Left renal pelvis (tissue), 4 donors: ENCODE measurements around the gene TCF3. TPM values are rescaled to one million over a fixed set of nuclear protein-coding genes. Genes with fewer than 3 reads are reported as not detected.

ENCODE experiments used
- DNase-seq, 4 donors: peaks; one replicate each; pipeline ENCODE4 v3.0.0-alpha.2; 2013; ENCODE audit warnings: low read depth in 4 of 4, low spot score in 3 of 4
- polyA plus RNA-seq, 4 donors: library from polyadenylated mRNA; unstranded; fragments of 120-200 nt; gene quantifications; one replicate each; pipeline ENCODE4 v1.2.1, GENCODE V29; 2013; ENCODE audit not compliant: insufficient read length in 4 of 4

TCF3 gene
- polyA plus RNA-seq, 4 donors, result 104 to 127 (median 108) TPM

DNA sequence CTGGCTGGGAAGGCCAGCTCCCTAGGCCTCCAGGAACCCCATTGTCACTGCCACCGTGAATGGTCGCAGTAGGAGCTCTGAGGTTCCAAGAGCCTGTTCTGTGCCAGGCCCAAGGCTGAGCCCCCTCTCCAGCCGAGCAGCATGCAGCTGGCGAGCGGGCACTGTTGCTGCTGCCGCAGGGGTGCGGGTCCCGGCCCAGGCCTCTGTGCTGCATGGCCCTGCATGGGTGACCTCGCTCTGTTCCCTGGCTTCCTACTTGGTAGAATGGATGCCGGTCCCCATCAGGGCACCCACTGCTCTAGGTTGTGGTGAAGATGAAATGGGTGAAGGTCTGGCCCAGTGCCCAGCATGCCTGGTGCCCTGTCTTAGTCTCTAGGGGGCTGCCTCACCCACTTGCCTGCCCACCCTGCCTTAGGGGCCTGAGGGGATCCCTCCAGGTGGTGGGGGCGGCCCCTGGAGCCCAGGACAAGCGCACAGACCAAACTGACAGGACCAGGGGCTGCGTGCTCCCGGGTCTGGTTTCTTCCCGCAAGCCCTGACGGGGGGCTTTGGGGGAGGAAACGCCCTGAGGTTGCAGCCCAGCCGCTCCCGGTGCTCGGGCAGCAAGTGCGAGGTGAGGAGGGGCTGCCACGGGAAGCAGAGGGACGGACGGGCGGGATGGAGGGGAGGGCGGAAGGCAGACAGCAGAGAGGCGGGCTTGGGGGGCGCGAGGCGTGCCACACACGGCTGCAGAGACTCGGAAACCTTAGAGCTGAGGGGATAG, 38.4 kb downstream of the TCF3 start:
- DNase-seq, result no peak

DNA sequence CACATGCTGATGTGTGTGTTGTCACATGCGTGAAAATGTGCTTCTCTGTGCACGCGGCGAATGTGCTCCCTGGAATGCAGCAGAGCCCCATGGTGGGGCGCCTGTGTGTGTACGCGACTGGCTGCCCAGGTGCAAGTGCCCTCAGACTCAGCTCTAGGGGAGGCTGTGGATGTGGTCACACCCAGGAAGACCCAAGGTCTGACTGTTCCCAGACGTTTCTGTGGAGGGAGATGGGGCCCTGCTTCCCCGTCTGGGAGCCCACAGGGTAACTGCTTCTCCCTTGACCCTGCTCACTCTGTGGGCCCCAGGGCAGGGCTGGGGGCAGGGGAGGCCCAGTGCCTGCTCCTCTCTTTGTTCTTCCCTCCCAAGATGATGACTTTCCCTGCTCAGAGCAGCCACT, 39.3 kb downstream of the TCF3 start:
- DNase-seq, result no peak

DNA sequence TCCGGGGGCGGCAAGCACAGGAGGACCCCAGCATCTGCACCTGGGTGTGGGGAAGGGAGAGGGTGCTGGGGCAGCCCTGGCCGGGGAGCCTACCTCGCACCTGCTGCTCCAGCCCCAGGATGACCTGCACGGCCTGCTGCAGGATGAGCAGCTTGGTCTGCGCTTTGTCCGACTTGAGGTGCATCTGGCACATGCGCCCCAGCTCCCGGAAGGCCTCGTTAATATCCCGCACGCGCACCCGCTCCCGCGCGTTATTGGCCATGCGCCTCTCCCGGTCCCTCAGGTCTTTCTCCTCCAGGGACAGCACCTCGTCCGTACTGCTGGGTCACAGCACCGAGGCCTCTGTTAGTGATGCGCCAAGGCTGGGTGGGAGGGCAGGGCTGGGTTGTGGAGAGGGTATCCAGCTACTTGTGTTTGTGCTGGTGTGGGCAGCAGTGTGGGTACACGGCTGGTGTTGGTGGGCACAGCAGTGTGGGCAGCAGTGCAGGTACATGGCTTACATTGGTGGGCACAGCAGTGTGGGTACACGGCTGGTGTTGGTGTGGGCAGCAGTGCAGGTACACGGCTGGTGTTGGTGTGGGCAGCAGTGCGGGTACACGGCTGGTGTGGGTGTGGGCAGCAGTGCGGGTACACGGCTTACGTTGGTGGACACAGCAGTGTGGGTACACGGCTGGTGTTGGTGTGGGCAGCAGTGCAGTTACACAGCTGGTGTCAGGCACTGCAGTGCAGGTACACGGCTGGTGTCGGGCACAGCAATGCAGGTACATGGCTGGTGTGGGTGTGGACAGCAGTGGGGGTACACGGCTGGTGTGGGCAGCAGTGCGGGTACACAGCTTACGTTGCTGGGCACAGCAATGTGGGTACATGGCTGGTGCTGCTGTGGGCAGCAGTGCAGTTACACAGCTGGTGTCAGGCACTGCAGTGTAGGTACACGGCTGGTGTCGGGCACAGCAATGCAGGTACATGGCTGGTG, 40.0 kb downstream of the TCF3 start:
- DNase-seq, result no peak

DNA sequence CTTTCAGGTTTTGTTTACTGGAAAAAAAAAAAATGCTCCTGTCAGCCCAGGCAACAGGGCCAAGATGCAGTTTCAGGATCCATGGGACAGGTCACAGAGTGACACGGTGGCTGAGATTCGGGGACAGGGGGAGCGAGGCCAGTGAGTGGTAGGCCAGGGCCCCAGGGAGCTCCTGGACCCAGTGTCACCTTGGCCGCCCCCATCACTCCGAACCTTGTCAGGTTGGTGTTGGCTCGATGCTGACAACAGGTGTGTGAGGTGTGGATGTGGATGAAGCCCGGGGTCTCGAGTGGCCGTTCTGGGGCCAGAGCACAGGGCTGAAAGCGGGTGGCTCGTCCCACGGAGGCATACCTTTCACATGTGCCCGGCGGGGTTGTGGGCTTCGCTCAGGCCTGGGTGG, 41.1 kb downstream of the TCF3 start:
- no peak for DNase-seq

DNA sequence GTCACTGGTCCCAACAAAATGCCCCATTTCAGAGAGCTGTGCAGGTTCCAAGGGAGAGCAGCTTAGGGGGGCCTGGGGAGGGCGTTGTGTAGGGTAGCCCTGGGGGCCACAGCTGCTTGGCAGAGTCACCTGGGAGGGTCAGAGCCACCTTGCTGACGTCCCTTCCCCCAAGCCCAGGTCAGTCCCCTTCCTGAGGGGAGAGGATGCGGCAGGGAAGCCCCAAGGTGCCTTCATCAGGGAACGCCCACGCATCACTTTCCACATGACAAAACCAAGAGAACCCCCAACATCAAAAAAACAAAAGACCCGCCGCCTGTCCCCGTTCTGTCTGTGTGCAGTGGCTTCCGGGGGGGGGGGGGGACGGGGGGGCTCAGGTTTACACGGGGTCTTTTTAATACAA, 41.8 kb downstream of the TCF3 start:
- no peak for DNase-seq

DNA sequence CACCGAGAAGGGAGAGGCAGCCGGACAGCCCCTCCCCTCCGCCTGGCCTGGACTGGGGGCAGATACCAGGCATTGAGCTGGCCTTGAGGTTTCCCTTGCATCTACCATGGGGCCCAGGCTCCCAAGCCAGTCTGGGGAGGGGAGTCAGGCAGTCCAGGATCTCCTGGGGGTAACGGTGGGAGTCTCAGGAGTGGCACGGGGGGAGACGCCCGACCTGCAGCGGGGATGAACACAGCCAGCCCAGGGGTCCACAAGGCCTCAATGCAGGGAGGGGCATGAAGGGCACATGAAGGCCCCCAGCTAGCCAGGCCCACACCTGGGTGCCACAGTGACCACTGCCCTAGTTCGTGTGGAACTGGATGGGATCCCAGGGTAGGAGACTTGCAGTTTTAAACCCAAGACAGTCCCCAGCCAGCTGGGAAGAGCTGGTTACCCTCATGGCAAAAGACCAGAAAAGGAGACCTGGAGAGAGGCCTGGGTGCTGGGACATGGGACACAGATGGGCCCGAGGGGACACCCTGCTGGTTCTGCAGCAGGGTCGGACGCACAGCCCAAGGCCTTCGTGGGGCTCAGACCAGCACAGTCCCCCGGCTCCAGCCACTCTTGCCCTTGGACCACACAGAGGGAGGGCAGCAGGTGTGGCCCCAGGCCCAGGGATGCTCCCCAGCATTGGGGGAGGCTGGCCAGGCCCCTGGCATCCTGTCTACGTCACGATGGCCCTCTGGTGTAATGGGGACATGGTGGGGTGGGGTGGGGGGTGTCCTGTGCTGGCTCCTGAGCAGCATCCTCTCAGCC, 42.5 kb downstream of the TCF3 start:
- DNase-seq, result no peak

DNA sequence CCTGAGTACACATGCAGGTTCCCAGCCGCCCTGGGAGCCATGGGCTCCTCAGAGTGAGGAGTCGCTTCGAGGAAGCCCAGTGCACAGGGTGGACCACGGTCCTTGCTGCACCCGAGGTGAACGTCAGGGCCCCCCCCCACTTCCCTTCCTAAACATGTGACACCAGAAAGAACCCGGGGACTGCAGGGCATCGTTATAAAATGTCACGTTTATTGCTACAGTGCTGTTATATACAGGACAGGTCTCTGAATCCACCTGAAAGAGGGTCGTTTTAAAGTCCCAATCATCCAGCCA, 43.4 kb downstream of the TCF3 start:
- DNase-seq, result no peak

DNA sequence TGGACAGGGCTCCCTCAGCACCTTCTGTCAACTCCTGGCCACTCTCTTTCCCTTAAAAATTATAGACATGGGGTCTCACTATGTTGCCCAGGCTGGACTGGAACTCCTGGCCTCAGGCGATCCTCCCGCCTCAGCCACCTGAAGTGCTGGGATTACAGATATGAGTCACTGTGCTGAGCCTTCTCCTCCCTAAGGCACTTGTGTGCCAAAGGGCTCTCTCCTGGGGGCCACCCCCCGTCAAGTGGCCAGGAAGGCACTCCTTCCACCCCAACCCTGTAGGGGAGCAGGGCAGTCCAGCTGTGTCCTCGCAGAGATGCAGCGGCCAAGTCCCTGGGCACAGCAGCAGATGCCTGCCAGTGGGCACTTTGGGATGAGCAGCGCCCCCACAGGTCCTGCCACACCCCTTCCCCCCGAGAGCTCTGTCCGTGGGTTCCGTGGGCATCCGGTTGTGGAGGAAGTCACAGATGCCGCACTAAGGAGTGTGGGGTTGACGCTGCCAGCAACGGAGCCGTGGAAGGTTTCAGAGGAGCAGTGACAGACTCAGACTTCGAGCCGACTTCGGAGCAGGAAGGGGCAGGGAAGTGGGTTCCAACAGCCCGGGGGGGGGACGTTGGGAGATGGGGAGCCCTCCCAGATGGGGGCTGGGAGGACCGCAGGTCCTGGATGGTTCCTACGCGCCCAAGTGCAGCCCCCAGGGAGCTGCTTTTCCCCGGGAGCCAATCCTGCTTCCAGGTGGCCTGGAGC, 43.9 kb downstream of the TCF3 start:
- DNase-seq, result no peak

DNA sequence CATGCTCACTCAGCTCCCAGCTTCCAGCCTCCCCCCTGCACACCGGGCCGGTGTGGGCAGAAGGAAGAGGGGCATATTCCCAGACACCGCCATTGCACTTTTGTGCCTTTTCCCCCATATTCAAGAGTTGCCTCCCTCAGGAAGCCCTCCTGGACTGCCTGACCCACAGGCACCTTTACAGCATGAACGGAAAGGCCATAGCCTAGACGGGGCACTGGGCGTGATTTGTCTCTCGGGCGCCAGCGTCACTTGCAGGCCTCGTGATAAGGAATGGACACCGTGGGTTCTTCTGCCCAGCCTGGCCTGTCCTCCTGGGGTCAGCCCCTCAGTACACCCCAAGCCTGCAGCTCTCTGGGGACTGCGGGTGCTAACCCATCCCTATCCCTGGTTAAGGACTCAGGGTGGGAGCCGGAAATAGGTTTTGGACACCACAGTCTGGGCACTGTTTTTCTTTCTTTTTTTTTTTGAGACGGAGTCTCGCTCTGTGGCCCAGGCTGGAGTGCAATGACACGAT, 46.2 kb downstream of the TCF3 start:
- no peak for DNase-seq

DNA sequence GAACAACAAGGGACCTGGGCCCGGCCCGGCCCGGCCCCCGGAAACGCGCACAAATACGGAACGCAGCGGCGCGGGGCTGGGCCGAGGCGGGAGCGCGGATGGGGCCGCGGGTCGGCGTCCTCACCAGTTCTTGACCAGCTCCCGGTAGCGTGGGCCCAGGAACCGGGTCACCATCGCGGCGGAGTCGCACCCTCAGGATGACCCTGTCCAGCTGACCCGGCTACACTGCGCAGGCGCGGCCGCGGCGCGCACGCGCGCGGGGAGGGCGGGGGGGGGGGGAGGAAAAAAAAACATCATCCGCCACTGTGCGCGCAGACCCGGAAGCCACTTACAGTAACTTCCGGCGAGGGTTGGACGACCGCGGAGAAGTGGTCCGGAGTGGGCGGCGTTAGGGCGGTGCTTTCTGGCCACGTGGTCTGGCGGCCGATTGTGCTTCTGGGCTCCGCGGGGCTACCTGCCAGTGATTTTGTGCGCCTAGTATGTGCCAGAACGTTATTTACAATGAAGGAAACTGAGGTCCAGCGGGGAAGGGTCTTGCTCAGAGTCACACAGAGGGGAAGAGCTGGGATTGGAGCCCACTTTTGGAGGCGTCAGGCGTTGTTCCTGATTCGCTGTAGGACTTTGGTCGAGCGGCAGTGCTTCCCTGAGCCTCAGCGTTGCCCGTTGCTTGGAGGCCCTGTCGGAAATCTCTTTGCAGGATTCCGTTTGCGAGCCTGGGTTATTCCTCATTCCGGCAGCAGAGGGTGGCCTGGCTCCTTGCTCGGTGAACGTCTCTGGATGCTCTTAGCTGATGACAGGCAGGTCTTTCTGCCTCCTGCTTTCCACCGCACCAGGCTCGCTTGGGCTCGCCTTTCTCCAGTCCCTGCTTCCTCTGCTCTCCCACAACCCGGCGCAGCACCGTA, 46.9 kb downstream of the TCF3 start, which contains the start of gene UQCR11:
Gene UQCR11 (minus strand): TSS at position 227 of the 902 bp plus-strand sequence. CDS start 53 bp downstream, at position 174.
- DNase-seq, result peak; percentile 83 to 89 (median 87)

DNA sequence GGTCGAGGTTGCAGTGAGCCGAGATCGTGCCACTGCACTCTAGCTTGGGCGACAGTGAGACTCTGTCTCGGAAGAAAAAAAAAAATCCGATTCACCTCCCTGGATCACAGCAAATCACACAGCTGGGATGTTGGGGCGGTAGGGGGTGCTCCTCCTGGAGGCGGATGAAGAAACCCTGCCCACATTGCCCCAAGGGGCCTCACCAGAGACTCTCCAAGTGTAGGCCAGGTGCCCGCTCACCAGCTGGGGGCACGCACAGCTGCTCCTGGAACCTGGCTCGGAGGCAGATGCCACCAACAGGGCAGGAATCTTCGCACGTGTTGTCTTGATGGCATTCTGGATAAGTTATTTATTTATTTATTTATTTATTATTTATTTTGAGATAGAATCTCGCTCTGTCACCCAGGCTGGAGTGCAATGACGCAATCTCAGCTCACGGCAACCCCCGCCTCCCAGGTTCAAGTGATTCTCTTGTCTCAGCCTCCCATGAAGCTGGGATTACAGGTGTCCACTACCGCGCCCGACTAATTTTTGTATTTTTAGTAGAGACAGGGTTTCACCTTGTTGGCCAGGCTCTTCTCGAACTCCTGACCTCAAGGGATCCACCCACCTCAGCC, 50.2 kb downstream of the TCF3 start:
- no peak for DNase-seq

DNA sequence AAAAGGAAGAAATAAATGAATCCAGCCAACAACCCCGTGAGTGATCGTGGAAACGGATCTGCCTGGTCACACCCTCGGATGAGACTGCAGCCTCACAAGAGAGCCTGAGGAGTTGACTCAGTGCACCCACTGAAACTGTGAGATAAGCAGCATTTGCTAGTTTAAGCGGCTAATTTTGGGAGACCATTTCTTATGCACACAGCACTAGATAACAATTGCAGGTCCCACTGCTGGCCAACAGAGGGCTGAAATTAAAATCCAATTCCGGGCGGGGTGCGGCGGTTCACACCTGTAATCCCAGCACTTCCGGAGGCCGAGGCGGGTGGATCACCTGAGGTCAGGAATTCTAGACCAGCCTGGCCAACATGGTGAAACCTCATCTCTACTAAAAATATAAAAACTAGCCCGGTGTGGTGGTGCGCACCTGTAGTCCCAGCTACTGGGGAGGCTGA, 50.8 kb downstream of the TCF3 start:
- no peak for DNase-seq

DNA sequence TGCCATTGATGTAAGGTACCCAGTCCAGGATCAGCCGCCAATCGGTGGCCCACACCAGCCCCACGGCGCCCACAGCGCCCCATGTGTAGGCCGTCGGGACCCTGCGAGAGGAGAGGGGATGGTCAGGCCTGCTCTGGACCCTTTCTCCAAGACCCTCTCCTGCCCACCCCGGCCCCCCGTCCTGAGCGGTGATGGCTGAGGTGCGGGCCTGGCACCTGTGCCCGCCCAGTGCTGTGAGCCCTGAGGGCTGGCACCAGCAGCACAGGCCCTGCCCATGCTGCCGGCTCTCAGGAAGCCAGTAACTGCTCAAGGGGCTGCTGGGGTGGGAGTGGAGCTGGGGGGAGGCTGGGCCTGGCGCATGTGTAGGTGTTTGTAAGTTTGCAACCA, 53.0 kb downstream of the TCF3 start:
- DNase-seq, result no peak

DNA sequence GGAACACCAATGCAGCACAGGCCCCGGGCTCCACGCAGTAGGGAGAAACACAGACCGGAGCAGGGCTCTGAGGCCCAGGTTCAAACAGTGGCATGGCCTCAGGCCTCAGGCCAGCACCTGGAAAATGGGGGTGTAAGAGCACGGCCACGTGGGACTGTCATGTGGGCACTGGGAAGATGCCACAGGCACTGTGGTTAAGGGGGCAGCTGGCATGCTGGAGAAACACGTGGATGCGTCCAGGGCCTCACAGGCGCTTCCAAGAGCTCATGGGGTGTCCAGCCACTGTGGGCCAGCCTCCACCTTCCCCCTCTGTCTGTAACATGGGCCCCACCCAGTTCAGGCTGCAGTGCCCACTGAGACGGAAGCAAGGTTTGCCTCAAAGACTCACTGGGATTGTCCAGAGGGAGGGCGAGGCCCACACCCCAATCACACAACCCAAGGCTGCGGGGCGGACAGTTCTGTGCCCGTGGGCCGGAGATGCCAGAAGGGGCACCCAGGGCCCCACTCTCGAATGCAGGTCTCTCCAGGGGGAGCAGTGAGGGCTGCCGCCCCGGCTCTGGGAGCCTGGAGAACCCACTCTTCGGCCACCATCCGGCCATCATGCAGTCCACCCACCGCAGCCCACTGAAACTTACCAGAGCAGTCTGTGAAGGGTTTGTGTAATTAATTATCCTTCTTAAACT, 53.5 kb downstream of the TCF3 start:
- DNase-seq, result no peak

DNA sequence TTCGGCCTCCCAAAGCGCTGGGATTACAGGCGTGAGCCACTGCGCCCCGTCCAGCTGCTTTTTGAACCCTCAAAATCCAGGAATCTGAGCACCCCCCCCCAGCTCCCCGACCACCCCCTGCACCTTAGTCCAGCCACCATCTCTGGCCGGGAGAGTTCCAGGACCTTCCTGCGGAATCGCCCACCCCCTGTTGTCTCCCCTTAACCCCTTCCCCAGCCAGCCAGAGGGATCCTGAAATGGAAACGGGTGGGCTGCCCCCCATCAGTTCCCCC, 59.0 kb downstream of the TCF3 start:
- DNase-seq, result no peak

DNA sequence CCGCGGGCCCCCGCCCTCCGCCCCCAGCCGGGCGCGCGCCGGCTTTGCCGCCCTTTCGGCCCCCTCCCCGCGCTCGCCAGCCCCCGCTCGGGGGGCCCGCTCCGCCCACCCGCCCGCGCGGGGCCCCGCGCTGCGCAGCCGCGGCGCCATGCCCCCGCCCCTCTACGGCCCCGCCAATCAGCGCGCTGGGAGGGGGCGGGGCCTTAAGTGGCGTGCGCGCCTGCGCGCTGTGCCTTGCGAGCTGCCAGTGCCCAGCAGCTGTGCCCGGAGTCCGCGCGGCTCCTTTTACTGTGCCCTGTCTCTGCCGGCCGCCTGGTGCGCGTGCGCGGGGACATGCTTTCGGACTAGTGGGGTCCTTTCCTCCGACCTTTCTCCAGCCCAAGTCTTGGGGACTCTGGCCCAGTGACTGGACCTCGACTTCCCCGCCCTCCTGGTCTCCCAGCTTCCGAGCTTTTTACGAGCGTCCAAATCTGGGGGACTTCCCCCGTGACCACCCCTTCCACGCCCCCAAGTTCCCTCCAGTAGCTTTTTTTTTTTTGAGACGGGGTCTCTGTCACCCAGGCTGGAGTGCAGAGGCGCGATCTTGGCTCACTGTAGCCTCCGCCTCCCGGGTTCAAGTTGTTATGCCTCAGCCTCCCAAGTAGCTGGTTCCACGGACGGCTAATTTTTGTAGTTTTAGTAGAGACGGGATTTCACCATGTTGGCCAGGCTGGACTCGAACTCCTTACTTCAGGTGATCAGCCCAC, 59.5 kb downstream of the TCF3 start, which contains the start of gene MBD3:
Gene MBD3 (minus strand): TSS at position 111 of the 746 bp plus-strand sequence. CDS start 234 bp downstream, outside the sequence.
- DNase-seq, result peak; percentile 79 to 88 (median 86)

DNA sequence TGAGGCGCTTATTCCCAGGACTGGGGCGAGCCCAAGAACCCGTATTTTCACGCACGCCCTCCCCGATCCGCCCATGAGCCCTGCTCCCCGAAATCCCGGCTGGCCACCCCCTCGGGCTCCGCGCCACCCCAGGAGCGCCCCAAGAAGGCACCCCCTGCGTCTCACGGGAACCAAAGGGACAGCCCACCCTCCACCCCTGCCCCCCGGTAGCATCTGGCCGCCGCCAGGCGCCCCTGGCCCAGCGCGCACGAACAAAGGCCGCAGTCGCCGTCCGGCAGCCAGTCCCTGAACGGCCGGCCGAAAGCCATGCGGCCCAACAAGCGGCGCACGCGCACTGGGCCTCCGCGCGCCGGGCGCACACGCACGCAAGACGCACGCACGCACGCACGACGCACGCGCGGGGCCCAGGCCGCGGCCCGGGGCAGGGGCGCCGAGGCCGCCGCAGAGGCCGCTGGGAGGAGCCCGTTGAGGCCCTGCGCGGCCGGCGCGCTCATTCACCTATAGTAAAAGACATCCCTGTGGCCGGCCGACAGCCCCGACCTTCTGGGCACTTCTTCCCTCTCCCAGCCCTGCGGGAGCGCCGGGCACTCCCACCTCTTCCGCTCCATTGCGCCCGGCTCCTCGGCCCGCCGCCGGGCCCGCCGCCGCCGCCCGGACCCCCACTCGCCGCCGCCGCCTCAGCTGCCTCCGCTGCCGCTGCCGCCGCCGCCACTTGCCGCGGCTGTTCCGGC, 60.2 kb downstream of the TCF3 start:
- peak; percentile 52 to 77 (median 74) for DNase-seq
